NCI-H748 (cell line): ENCODE measurements around the gene TRAF1.

Experiments used
- DNase-seq: peaks from one replicate; lab custom pipeline; 2025; ENCODE audit not compliant: unreplicated experiment; lab: John Stamatoyannopoulos, UW

The TRAF1 gene

DNA sequence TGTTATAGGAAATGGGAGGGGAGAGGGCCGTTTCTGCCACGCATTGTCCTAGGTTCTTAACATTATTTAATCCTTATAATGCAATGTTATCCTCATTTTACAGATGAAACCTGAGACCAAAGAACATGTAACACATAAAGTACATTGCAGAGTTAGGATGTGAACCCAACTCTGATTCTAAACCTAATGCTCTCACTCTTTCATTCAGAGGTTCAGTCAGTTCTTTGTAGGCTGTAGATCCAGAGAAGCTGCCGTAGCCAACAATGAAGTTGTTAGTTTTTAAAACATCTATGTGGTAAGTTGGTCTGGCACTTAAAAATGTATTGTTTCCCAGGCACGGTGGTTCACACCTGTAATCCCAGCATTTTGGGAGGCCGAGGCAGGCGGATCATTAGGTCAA is 73.4 kb downstream of the TRAF1 start:
- DNase-seq: no peak
